T-helper 2 cell (primary cell): ENCODE results near the gene ELMO1.

ENCODE experiments used
- DNase-seq, 5 experiments: peaks; one replicate each; pipeline versions ENCODE4 v3.0.0 to v3.0.0-alpha.2; 2012 to 2022

Gene ELMO1

DNA sequence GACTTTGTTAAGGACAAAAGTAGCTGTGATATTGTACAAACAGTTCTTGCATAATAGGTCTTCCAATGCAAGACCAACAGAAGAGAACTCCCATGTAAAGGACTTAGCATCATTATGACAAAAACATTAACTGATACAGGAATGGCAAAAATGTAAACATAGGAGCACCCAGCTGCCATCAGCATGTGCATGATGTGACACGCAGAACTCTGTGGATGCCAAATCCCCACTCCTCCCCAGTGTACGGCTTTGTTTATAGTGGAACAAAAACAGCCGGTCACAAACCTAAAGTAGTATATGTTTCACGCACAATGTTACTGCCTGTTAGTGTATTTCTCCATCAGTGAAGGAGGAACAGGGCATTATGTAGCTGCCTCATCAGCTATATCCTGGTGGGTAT is 408.3 kb downstream of the ELMO1 start:
- DNase-seq: no peak

DNA sequence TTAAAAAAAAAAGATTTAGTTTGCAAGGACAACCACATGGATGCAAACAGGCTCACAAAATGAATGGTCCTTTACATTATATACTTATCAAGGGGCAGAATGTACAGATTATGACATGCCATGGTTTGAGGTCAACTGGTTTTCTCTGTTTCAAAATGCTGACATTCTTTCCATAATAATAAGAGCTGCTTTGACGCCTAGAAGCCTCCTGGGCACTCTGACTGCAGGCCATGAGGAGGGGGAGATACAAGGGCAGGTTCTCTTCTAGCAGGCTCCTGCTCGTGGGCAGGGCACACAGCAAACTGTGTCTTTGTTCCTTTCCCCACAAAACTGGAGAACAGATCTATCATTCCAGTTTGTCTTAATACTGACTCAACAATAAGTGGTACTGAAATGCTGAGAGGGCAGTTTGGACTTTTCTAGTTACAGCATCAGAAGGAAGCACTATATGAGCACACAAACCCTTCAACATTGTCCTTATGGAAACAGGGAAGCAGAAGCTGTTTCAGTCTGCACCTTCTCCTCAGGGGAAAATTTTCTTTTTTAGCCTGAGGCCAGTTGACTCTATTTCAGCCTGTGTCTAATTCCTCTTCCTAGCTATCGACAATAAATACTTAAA is 409.4 kb downstream of the ELMO1 start:
- DNase-seq: no peak

DNA sequence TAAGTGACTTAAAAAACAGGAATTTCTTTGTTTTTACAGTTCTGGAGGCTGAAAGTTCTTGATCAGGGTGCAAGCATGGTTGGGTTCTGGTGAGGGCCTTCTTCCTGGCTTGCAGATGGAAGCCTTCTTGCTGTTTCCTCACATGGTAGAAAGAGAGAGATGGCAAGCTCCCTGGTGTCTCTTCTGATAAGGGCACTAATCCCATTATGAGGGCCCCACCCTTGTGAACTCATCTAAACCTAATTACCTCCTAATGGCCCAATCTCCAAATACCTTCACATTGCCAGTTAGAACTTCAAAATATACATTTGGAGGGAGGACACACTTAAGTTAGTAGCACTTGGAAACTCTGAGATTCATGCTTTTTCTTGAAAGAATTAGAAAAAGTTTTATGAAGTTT is 410.0 kb downstream of the ELMO1 start:
- DNase-seq: no peak

DNA sequence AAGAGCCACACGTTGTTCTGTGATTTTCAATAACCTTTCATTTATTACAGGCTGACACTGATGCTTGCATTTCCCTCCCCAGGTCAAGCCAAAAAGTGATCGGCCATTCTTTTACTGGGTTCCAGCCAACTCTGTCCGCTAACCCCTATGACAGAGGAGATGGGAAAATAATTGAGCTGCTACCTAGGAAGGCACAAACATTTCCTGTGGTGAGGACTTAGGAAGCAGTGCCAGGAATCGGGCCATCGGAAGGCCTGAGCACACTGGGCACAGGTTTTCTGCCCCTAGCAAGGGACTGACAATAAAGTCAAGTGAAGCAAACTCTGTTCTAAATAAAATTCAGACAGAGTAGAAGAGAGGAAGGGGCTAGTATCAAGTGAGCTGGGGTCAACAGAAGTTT is 411.4 kb downstream of the ELMO1 start:
- no peak for DNase-seq

DNA sequence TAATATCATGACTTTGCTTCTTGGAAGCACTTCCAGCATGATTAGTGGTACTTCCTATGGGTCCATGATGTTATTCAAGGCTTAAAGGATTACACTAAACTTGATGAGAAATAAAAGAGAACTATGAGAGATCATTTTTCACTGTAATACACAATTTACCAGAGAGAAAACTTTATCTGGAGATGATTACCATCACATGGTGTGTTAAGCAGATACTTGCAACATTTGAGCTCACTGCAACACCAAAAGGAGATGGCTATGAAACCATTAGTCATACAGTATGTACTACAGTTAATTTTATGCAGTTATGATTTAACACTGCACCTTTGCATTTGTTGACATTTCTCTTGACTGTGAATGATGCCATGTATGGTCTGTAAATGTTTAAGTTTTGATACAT is 413.0 kb downstream of the ELMO1 start:
- DNase-seq: peak in 1 of 5 experiments; percentile 7

DNA sequence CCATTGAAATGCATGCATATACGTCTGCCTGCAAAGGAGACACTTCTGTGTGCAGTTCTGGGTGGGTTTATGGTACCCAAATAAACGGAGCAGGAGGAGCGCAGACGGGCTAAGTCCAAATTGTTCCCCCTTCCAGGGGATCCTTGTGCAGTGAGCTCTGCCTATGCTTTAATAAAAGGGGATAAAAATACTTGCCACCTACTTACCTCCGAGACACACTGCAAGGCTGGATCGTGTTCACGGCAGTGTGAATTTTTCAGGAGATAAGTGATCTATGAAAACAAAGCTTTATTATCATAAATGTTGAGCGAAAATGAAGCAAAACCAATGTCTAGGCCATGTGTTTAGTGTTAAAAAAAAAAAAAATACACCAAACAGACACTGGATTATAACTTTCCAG is 415.5 kb downstream of the ELMO1 start:
- DNase-seq: no peak

DNA sequence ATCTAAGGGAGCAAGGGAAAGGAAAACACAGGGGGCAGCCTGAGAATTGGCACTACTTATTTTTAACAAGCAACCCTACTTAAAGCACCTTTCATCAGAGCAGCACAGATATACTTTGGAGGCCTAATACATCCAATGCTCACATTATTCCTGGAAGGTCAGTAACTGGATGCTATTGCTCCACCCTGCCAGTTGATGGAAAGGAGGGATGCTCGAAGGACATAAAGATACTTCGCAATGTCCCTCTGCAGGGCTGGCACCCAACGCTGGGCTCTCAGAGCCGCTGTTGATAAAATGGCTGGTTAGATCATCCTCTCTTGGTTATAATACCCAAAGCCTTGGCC is 416.4 kb downstream of the ELMO1 start:
- DNase-seq: no peak

DNA sequence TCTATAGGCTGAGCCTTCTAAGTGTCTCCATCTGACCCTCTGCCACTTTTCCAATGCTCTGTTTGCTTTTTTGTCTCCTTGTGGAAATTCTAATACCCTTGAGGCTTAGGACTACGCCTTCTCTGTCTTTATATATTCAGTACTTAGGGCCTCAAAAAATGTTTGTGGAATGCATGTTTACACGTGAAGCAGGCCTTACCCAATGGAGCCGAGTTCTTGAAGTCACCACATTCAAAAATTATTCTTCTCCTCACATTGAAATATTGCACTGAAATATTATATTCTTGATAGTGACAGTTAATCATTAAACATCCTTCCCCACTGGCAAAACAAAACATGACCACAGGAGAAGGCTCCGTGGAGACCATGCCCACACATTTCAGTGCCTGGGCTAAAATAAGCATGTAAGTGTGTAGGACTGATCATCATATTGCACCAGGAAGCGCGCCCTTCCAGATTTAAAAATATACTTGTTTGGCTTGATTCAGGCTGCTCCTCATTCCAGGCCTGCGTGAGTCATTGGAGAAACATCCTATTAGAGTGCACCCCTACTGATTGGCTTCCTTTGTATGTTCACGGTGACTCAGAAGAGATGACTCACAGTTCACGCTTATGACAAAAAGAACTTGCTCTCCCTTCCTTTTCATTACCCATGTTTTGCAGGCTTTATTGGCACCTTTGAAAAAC is 416.9 kb downstream of the ELMO1 start:
- DNase-seq: peak in 2 of 5 experiments; percentile 2 to 9

DNA sequence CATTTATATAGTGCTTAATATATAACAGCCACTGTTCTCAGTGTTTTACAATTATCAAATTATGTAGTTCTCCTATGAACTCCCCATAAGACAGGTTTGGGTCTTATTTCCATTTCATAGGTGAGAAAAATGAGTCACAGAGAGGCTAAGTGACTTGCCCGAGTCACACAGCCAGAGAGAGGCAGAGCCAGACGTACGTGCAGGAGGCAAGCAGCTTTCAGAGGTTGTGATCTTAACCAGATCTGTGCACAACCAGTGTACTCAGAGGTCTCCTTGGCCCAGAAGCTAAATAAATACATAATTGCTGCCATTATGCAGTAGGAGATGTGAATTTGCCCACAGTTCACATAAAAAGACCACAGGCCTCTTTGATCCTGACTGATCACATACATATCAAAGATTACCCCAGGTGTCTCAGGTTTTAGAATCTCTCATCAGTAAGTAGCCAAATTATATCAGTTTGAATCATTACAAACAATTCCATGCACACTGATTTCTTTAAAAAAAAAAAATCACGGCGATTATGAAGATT is 419.7 kb downstream of the ELMO1 start:
- peak in 1 of 5 experiments; percentile 49 for DNase-seq

DNA sequence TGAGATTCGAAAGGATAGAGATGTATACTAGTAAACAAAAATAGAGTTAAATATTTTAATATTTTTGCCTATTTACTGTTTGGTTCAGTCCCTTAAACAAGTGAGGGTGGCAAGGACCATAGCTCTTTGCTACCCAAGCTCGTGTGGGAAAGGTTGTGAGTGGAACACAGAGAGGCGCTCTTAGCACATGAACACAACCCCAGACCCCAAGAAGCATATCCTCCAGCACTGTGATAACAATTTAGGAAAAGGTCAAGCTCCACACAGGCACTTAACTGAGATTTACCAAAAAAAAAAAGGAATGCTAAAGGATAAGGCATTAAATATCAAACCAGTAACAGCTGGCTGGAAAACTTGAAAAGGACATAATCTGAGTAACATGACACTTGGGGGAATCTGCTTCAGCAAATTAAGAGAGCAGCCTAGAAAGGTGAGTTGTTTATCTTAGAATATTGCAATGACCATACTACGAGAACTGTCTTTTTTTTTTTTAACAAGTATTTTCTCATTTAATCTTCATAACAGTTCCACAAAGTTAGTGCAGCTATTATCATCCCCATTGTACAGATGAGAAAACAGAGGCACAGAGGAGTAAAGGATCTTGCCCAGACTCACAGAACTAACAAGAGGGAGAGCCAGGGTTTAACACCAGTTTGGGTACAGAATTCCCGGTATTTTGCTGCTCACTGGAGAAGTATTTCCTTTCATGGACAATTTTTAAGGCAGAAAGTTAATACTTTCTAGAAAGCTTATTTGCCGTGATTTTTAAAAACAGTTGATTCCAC is 420.9 kb downstream of the ELMO1 start:
- DNase-seq: no peak

DNA sequence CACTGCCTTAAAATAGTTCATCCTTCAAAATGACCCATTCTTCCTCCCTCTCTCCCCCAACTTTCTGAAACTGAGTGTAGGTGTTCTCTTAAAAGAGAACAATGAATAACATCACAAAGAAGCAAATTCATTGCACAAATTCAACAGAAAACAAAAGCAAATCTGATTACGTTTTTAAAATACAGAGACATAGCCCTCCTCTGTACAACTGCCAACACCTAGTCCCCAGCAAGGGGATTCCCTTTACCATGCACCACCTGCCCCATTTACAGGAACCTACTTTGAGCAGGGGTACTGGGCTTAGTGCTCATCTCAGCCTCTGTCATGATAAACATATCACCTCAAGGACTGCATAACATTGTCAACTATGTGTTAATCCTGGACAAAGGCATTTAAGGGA is 421.6 kb downstream of the ELMO1 start:
- no peak for DNase-seq

DNA sequence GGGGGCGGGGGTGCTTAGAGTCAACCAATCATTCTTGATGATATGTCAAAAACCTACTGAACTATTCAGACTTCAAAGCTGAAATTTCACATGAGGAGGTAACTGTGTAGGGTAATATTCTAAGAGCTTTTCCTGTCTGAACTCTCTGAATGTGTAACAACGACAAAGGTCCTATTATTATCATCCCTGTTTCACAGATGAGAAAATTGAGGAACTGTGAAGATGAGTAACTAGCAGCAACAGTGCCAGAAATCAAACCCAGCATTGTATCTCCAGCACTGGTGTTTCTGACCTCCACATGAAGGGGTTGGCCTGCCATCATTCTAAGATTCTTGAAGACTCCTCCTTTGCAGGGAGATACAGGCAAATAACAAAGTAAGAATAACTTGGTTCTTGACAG is 429.7 kb downstream of the ELMO1 start:
- no peak for DNase-seq

DNA sequence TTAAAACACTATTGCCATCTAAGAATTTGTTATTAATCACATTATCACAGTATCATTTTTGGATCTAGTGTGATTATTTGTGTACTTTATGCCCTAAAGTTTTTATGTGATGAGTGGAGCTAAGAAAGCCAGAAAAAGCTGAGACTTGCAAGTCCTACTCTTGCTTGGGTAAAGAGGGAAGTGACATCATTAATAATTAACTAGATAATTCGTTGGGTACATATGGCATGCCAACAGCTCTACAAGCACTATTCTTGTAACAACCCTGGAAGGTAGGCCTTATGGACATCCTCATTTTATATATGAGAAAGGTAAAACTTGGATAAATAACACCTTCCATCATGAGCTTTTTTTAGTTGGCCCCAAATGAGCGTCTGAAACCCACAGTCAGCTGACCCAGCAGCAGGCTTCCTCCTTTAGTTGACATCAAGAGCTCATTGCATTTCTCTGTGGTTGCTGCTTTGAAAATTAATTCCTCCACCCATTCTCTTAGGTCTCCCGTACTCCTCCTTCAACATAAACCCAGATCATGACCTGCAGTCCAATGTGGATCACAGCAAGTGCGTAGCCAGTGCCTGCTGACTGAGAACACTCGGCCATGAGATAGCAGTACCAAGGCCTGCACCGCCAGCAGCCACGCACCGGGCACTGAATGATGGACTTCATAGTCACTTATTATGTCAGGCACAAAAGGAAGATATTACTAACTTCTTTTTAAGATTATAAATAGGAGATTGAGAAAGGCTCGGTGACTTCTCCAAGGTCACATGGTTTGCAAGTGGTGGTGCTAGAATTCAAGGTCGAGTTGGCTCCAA is 432.4 kb downstream of the ELMO1 start:
- DNase-seq: no peak

DNA sequence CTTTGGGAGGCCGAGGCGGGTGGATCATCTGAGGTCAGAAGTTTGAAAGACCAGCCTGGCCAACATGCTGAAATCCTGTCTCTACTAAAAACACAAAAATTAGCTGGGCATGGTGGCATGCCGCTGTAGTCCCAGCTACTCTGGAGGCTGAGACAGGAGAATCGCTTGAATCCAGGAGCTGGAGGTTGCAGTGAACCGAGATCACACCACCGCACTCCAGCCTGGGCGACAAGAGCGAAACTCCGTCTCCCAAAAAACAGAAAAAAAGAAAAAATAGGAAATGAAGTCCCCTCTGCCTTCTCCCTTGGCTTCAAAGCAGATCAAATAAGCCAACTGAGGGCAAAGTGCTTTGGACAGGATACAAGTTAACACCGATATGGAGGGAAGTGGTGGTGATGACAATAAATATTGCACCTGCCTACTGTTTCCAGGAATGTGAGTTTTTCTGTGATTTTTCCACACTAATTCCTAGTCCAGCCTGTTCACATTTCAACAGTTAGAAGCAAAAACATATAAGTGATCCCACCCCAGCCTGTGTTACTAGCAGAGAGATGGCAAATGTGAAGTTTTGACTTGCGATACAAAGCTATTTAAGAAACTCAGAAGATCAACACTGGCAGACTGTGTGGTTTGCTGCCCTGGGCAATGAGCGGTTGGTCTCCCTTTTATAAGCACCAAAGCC is 433.2 kb downstream of the ELMO1 start:
- no peak for DNase-seq

DNA sequence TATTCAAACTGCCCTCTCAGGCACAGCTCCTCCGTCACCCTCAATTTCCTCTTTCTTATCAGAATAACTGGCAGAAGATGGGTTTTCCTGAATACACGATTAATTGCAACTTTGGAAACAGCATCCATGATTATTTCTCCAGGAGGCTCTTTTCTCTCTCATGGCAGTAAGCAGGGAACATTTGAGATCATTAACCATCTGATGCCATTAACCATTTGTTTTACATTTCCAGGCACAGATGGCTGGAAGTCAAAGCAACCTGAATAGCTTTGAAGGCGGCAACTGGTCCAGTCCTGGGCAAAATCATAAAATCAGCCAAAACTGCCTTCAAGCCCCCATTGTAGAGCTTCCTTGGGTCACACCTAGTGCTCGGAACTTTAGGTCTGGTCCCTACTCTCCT is 434.9 kb downstream of the ELMO1 start:
- DNase-seq: no peak

DNA sequence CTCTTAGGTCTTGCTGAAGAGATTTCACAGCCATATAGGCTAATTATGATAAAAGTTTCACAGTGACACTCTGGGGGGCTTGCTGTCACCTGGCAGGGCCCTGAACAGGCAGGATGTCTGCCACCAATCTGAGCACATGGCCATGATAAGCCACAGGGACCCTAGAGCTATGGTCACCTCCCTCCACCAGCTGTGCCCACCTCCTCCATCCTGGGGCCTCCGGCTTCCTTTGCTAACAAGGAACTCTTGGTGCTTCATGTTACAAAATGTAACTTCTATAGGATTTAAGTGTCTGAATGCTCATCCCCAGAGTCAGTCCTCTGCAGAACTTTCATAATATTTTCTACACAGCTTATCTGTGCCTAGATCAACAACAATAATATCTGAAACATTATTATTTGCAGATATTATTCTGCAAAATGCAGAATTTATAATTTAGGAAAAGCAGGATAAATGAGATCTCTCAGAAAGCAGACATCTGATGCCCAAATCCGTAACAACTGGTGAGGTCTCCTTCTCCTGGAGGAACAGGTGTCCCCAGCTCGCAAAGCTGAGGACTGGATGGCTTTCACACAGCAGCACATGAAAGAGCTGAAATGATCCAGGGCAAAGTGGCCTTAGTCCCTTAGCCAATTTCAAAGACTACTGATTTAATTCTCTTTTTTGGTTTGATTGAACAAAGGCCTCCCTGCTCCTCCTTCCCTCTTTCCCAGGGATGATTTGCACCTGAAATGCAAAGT is 437.3 kb downstream of the ELMO1 start:
- DNase-seq: no peak

DNA sequence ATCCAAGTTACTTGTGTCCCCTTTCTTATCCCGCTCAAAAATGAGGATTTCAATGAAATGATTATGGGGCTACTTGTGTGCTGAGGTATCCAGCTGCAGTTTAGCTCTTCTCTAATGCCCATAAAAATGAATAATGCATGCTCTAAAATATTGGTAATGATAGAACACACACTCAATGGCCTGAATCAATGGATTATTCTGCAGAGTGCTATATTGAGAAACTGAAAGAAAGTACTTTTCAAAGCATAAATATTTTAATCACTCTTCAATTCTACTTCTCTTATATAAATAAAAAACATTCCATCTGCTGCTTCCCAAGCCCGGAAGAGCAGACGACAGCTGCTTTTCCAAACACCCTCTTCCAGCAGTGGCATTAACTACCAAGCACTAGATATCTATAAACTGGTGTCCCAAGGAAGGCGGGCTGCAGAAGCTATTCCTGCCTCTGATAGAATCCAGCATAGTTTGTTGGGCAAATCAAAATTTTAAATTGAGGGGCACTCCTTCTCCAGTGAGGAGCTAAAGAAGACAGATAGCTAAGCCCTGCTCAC is 439.5 kb downstream of the ELMO1 start:
- no peak for DNase-seq

DNA sequence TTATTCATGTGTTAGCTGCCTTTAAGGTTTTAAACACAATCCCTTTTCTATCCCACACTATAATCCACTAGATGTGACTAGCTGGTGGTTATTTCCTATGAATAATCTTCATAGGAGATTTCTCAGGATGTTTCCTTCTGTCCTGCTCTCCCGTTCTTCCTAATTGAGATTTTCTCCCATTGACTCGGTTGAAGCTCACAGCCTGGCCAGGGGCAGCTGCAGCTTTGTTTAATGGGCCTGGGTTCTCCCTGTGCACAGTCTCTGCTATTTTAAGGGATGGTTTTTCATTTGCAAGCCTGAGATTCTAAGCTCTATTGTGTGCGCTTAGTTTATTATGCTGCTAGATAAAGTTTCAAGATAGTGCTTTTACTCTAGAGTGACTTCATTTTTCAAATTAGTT is 441.0 kb downstream of the ELMO1 start:
- no peak for DNase-seq

DNA sequence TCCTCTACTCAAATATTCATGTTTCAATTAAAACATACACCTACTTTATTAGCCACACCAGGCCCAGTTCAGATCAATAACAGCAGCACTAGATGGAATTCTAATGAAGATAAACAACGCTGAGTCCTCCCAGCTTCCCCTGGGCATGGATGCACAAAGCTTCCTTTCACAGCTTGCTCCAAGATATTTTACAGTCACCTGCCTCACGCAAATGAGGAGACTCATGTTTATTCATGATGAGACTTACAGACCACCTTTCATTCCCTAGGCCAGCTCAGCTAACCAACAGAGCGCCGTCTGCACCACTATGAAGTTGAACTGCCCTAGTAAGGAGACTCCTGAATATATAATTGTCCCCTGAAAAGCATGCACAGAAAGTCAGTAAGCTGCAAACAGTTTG is 441.4 kb downstream of the ELMO1 start:
- no peak for DNase-seq

DNA sequence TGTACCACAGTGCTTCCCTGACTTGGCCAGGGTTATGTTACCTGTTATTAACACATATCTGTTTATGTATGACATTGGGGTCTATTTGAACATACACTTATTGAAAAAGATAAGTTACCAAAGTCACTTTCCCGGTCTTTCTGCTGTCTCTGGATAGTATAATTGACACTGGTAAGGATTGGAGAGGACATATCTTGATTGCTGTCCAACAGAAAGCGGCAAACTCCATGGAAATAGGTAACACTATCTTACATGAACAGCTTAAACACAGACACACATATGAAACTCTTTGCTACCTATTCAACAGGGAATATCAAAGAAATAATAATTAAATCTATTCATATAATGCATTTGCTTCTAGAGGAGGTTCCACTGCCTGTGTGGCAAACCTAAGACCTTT is 441.9 kb downstream of the ELMO1 start:
- no peak for DNase-seq

DNA sequence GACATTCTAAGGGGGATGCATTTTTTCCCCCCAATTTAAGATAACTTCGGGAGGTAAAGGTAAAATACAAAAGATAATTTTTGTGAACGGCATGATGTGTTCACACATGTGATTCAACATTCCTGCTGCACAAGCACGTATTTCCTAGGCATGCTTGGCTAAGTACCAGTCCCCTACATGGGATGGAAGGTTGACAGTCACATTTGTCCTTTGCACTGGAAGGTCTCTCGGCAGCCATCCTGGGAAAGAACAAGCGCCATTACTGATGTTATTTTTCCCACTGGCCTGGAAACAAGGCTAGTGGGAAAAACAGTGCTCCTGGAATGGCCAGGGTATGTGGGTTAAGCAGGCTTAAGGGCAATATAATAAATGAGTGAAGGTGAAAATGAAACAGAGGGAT is 448.2 kb downstream of the ELMO1 start:
- no peak for DNase-seq
